DND-41 (cell line): ENCODE data around the gene TRIM65.

Source experiments
- EZH2 ChIP-seq: IDR thresholded peaks from 3 replicates; pipeline ENCODE4 v1.6.1; 2012; ENCODE audit warnings: borderline replicate concordance, low read depth, mild to moderate bottlenecking, moderate library complexity, low read length, inconsistent platforms; ENCODE audit not compliant: severe bottlenecking
- TF ChIP-seq, protein P1 (sequence below): IDR thresholded peaks from 2 replicates; pipeline ENCODE4 v1.5.1; 2012; ENCODE audit warnings: borderline replicate concordance, low read length, moderate library complexity, mild to moderate bottlenecking; ENCODE audit not compliant: poor library complexity, severe bottlenecking; ENCODE audit errors: extremely low read depth

DNA sequence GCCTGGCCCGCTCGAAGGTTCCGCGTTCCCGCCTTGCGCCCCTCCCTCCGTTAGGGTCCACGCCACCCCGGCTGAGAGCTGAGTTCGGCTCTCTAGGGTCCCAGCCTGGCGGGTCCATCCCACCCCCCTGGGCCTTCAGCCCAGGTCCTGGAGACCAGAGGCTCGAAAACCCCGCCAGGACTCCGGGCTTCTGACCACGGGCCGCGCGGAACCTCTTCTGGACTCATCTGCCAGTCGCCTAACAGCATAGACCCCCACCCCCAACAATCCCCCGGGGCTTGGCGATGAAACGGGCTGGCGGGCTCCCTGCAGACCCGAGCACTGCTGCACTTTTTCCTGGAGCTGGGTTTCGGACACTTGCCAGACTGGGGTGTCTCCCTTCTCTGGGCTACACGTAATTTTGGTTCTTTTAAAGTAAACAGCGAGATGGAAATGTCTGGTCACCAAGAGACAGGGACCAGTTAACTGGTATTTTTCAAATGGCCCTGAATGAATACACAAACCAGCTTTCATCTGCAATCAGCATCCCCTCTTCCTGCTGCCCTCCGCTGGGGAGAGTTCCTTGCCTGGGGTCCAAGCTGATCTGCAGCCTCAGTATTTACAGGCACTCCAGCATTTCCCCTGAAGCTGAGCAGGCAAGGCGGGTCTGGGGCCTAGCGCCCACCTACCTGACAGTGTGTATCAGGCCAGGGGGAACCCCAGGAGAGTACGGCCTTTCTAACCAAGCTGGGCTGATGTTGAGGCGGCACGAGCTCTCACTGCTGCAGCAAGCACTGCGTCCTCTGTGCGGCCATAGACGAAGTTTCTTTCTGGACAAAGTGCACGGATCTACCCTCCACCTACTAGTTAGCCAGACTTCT is 639 bp upstream of the TRIM65 start:
- TF ChIP-seq EZH2, result no peak
- TF ChIP-seq, protein P1, sequence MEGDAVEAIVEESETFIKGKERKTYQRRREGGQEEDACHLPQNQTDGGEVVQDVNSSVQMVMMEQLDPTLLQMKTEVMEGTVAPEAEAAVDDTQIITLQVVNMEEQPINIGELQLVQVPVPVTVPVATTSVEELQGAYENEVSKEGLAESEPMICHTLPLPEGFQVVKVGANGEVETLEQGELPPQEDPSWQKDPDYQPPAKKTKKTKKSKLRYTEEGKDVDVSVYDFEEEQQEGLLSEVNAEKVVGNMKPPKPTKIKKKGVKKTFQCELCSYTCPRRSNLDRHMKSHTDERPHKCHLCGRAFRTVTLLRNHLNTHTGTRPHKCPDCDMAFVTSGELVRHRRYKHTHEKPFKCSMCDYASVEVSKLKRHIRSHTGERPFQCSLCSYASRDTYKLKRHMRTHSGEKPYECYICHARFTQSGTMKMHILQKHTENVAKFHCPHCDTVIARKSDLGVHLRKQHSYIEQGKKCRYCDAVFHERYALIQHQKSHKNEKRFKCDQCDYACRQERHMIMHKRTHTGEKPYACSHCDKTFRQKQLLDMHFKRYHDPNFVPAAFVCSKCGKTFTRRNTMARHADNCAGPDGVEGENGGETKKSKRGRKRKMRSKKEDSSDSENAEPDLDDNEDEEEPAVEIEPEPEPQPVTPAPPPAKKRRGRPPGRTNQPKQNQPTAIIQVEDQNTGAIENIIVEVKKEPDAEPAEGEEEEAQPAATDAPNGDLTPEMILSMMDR, result no peak
